ENCODE results near the gene CLCN6. TPM values are rescaled to one million over a fixed set of nuclear protein-coding genes. Genes with fewer than 3 reads are reported as not detected.

Gene CLCN6
- polyA plus RNA-seq, 1 experiment, result 9.0 TPM

DNA sequence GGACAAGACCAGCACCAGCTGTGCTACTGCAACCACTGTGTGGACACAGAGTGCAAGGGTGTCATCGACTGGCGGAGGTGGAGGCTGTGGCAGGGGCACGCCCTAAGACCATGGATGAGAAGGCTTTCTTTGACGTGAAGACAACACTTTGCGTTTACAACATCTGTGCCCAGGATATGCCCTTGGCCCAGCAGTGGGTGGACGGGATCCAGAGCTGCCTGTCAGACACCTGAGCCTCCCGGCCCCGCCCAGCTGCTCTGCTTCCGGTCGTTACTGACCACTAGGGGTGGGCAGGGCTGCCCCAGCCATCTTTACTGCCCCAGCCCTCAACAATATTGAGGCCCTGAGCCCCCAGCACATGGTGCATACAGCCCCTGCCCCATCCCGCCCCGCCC, 74.2 kb downstream of the CLCN6 start:
- no peak for DNase-seq (ENCODE audit: low read depth, low spot score)
- ChIA-PET CTCF (no interaction called here), POLR2A (interaction anchor here (1.4 kb wide), 1 partner anchor 28 kb away, joined by 6 read pairs; no protein-coding TSS in a partner anchor)
- Histone ChIP-seq H3K27ac (ENCODE audit: low read depth, low read length) (no peak overlapping the region), H3K4me3 (ENCODE audit: low read depth, low read length) (no peak overlapping the region), H3K27me3 (ENCODE audit: control insufficient read depth, insufficient read depth, low read length) (peaks cover 61% of the 10 kb centered on the region), H3K9me3 (ENCODE audit: control insufficient read depth, insufficient read depth, low read length) (peaks cover 4% of the 10 kb centered on the region; the same call in 1 of the 2 replicates)
- TF ChIP-seq, protein P1, sequence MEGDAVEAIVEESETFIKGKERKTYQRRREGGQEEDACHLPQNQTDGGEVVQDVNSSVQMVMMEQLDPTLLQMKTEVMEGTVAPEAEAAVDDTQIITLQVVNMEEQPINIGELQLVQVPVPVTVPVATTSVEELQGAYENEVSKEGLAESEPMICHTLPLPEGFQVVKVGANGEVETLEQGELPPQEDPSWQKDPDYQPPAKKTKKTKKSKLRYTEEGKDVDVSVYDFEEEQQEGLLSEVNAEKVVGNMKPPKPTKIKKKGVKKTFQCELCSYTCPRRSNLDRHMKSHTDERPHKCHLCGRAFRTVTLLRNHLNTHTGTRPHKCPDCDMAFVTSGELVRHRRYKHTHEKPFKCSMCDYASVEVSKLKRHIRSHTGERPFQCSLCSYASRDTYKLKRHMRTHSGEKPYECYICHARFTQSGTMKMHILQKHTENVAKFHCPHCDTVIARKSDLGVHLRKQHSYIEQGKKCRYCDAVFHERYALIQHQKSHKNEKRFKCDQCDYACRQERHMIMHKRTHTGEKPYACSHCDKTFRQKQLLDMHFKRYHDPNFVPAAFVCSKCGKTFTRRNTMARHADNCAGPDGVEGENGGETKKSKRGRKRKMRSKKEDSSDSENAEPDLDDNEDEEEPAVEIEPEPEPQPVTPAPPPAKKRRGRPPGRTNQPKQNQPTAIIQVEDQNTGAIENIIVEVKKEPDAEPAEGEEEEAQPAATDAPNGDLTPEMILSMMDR (IDR thresholded peaks at IDR 0.05; ENCODE audit: low read depth, low read length), result no peak

GRCh38 chr1:11880911-11881748, 75.1 kb downstream of the CLCN6 start:
- ChIA-PET CTCF (no interaction called here), POLR2A (interaction anchor here (1.4 kb wide), 1 partner anchor 27 kb away, joined by 6 read pairs; no protein-coding TSS in a partner anchor)
- no peak overlapping the region for H3K27ac ChIP-seq (ENCODE audit: low read depth, low read length)
- no peak for DNase-seq (ENCODE audit: low read depth, low spot score)
- H3K9me3 ChIP-seq (ENCODE audit: control insufficient read depth, insufficient read depth, low read length), result peaks cover 4% of the 10 kb centered on the region; the same call in 1 of the 2 replicates
- peaks cover 60% of the 10 kb centered on the region for H3K27me3 ChIP-seq (ENCODE audit: control insufficient read depth, insufficient read depth, low read length)
- no peak overlapping the region for H3K4me3 ChIP-seq (ENCODE audit: low read depth, low read length)
- TF ChIP-seq, protein P1 (IDR thresholded peaks at IDR 0.05; ENCODE audit: low read depth, low read length), result no peak

DNA sequence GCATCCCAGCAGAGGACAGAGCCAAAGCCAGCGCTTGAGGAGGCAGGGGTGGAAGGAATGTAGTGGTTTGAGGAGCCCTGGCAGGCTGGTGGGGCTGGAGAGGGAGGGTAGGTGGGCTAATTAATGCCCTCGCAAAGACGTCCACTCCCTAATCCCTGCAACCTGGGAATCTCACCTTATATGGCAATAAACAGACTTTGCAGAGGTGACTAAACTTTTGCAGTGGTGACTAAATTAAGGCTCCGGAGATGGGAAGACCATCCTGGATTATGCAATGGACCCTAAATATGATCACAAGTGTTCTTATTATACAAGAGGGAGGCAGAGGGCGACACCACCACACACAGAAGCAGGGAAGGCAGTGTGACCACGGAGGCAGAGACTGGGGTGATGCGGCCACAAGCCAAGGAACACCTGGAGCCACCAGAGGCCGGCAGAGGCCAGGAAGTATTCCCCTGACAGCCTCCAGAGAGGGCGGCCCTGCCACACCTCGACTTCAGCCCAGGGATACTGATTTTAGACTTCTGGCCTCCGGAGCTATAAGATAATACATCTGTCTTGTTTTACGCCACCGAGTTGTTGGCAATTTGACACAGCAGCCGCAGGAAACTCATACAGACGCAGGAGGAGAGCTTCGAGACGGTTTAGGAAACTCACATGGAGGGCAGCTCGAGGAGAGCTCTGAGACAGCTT, 75.9 kb downstream of the CLCN6 start:
- H3K4me3 ChIP-seq (ENCODE audit: low read depth, low read length), result no peak overlapping the region
- CTCF ChIA-PET, result interaction anchor here (0.7 to 0.9 kb wide), 2 partner anchors 10 kb away, joined by 3 to 5 read pairs; no protein-coding TSS in a partner anchor
- H3K27ac ChIP-seq (ENCODE audit: low read depth, low read length), result no peak overlapping the region
- TF ChIP-seq, protein P1 (IDR thresholded peaks at IDR 0.05; ENCODE audit: low read depth, low read length), result no peak
- POLR2A ChIA-PET, result interaction anchor here (1.4 kb wide), 1 partner anchor 26 kb away, joined by 6 read pairs; no protein-coding TSS in a partner anchor
- H3K9me3 ChIP-seq (ENCODE audit: control insufficient read depth, insufficient read depth, low read length), result peaks cover 4% of the 10 kb centered on the region; the same call in 1 of the 2 replicates
- DNase-seq (ENCODE audit: low read depth, low spot score), result no peak
- H3K27me3 ChIP-seq (ENCODE audit: control insufficient read depth, insufficient read depth, low read length), result peaks cover 56% of the 10 kb centered on the region

DNA sequence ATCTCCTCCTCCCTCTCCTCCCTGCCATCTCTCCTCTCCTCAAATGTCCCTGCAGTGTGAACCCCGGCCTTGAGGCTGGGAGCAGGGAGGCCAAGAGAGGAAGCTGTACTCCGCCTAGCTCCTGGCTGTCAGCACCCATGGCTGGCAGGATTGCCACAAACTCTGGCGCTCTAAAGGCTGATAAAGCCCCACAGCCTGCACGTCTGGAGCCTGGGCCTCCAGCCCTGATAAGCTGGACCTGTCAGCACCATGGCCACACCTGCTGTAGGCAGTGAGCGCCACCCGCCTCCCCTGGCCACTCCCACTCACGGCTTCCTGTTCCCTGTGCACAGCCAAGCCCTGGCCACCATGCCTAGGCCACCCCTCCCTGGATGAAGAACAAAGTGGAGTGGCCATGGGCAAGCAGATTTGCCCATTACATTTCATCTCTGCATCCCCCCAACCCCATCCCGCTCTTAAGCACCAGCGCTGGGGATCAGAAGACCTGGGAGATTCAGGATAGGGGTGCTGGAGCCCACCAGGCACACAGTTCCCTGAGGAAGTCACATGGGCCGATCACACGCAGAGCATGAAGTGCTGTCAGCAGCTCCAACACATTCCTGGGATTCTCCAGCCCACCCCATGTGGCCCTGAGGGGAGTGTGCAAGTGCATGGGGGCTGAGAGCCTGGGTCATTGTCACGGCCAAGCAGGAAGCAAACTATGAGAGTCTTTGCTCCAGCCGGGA, 77.0 kb downstream of the CLCN6 start:
- TF ChIP-seq, protein P1 (IDR thresholded peaks at IDR 0.05; ENCODE audit: low read depth, low read length), result no peak
- Histone ChIP-seq H3K9me3 (ENCODE audit: control insufficient read depth, insufficient read depth, low read length) (peaks cover 4% of the 10 kb centered on the region; the same call in 1 of the 2 replicates), H3K4me3 (ENCODE audit: low read depth, low read length) (no peak overlapping the region), H3K27ac (ENCODE audit: low read depth, low read length) (no peak overlapping the region), H3K27me3 (ENCODE audit: control insufficient read depth, insufficient read depth, low read length) (peaks cover 53% of the 10 kb centered on the region)
- CTCF ChIA-PET, result interaction anchor here (0.7 to 0.9 kb wide), 2 partner anchors 9 to 11 kb away, joined by 3 to 5 read pairs; no protein-coding TSS in a partner anchor
- no peak for DNase-seq (ENCODE audit: low read depth, low spot score)
- POLR2A ChIA-PET, result no interaction called here
